Astrocyte (in vitro differentiated cells and primary cell): Measurements from ENCODE around the gene ACTR1A. TPM values are rescaled to one million over a fixed set of nuclear protein-coding genes. Genes with fewer than 3 reads are reported as not detected.

Experiments used
- DNase-seq: peaks from one replicate; pipeline ENCODE4 v3.0.0-alpha.2; 2010; ENCODE audit warnings: low read depth
- FAIRE-seq: peaks from 2 replicates; lab custom pipeline; 2011; peaks lifted over from hg19 to GRCh38; lab: Jason Lieb, UNC
- H2AFZ ChIP-seq: 2 replicates; pipeline ENCODE4 v1.6.0; 2012; ENCODE audit warnings: low read depth, low read length, inconsistent platforms
- H3K27ac ChIP-seq: 2 replicates; pipeline ENCODE4 v1.5.1; 2011; ENCODE audit warnings: low read depth, low read length, inconsistent platforms
- H3K27me3 ChIP-seq: 2 replicates; pipeline ENCODE4 v1.6.0; 2011; ENCODE audit warnings: low read length, inconsistent platforms; ENCODE audit not compliant: insufficient read depth
- H3K36me3 ChIP-seq: 2 replicates; pipeline ENCODE4 v1.5.1; 2011; ENCODE audit warnings: low read length, inconsistent platforms; ENCODE audit not compliant: insufficient read depth
- H3K4me1 ChIP-seq: 2 replicates; pipeline ENCODE4 v1.5.1; 2011; ENCODE audit warnings: low read length, inconsistent platforms; ENCODE audit not compliant: insufficient read depth
- H3K4me2 ChIP-seq: 2 replicates; pipeline ENCODE4 v1.6.0; 2012; ENCODE audit warnings: low read length, inconsistent platforms
- H3K4me3 ChIP-seq: 2 replicates; pipeline ENCODE4 v1.5.1; 2011; ENCODE audit warnings: low read depth, mild to moderate bottlenecking, low read length, inconsistent platforms; ENCODE audit not compliant: insufficient read depth
- H3K79me2 ChIP-seq: 2 replicates; pipeline ENCODE4 v1.6.0; 2012; ENCODE audit warnings: mild to moderate bottlenecking, low read length, inconsistent platforms; ENCODE audit not compliant: insufficient read depth
- H3K9ac ChIP-seq: 2 replicates; pipeline ENCODE4 v1.6.0; 2012; ENCODE audit warnings: mild to moderate bottlenecking, low read length, inconsistent platforms
- H3K9me3 ChIP-seq: 2 replicates; pipeline ENCODE4 v1.5.1; 2012; ENCODE audit warnings: low read depth, mild to moderate bottlenecking, low read length, inconsistent platforms; ENCODE audit not compliant: insufficient read depth
- H4K20me1 ChIP-seq: 2 replicates; pipeline ENCODE4 v1.6.0; 2012; ENCODE audit warnings: low read length, inconsistent platforms; ENCODE audit not compliant: insufficient read depth
- H3K27ac Mint-ChIP-seq: one replicate; pipeline ENCODE4 v1.8.0; 2021; ENCODE audit warnings: mild to moderate bottlenecking, mixed read lengths; ENCODE audit not compliant: unreplicated experiment
- H3K27me3 Mint-ChIP-seq: one replicate; pipeline ENCODE4 v1.8.0; 2021; ENCODE audit warnings: low read depth, mixed read lengths; ENCODE audit not compliant: unreplicated experiment
- H3K36me3 Mint-ChIP-seq: one replicate; pipeline ENCODE4 v1.8.0; 2021; ENCODE audit warnings: low read depth, mixed read lengths; ENCODE audit not compliant: unreplicated experiment
- H3K4me1 Mint-ChIP-seq: one replicate; pipeline ENCODE4 v1.8.0; 2021; ENCODE audit warnings: low read depth, mixed read lengths; ENCODE audit not compliant: unreplicated experiment
- H3K4me3 Mint-ChIP-seq: one replicate; pipeline ENCODE4 v1.8.0; 2021; ENCODE audit warnings: mild to moderate bottlenecking, moderate library complexity, mixed read lengths; ENCODE audit not compliant: unreplicated experiment
- H3K9me3 Mint-ChIP-seq: one replicate; pipeline ENCODE4 v1.8.0; 2021; ENCODE audit warnings: mild to moderate bottlenecking, mixed read lengths; ENCODE audit not compliant: unreplicated experiment
- EZH2 ChIP-seq: IDR thresholded peaks from 2 replicates; pipeline ENCODE4 v1.6.1; 2012; ENCODE audit warnings: mild to moderate bottlenecking, low read length, inconsistent platforms; ENCODE audit not compliant: insufficient read depth
- total RNA-seq: library from RNA; stranded (reverse); gene quantifications from 2 replicates; pipeline ENCODE4 v1.2.1, GENCODE V29; 2021
- TF ChIP-seq, protein P1 (sequence below): IDR thresholded peaks from 2 replicates; pipeline ENCODE4 v1.5.1; 2011; ENCODE audit warnings: low read depth, mild to moderate bottlenecking, inconsistent platforms, low read length, moderate library complexity; ENCODE audit not compliant: insufficient read depth

ACTR1A gene
- total RNA-seq, 1 donor from 2014 or later = 155 TPM

- no peaks in the 10 kb centered on the region for H3K9me3 Mint-ChIP-seq
- H3K4me3 Mint-ChIP-seq = no peak overlapping the region
- Histone ChIP-seq H4K20me1 (peaks cover 30% of the 10 kb centered on the region), H3K27me3 (no peaks in the 10 kb centered on the region), H3K79me2 (peaks cover 5% of the 10 kb centered on the region), H3K9ac (no peak overlapping the region), H3K4me3 (no peak overlapping the region), H3K4me2 (no peak overlapping the region), H3K4me1 (peaks cover 13% of the 10 kb centered on the region), H3K36me3 (no peaks in the 10 kb centered on the region), H3K9me3 (no peaks in the 10 kb centered on the region), H2AFZ (no peak overlapping the region), H3K27ac (no peak overlapping the region)
- no peaks in the 10 kb centered on the region for H3K27me3 Mint-ChIP-seq
- peaks cover 15% of the 10 kb centered on the region for H3K4me1 Mint-ChIP-seq
- no peak overlapping the region for H3K27ac Mint-ChIP-seq
- DNase-seq = no peak
- H3K36me3 Mint-ChIP-seq = peaks cover 14% of the 10 kb centered on the region
- TF ChIP-seq, protein P1, sequence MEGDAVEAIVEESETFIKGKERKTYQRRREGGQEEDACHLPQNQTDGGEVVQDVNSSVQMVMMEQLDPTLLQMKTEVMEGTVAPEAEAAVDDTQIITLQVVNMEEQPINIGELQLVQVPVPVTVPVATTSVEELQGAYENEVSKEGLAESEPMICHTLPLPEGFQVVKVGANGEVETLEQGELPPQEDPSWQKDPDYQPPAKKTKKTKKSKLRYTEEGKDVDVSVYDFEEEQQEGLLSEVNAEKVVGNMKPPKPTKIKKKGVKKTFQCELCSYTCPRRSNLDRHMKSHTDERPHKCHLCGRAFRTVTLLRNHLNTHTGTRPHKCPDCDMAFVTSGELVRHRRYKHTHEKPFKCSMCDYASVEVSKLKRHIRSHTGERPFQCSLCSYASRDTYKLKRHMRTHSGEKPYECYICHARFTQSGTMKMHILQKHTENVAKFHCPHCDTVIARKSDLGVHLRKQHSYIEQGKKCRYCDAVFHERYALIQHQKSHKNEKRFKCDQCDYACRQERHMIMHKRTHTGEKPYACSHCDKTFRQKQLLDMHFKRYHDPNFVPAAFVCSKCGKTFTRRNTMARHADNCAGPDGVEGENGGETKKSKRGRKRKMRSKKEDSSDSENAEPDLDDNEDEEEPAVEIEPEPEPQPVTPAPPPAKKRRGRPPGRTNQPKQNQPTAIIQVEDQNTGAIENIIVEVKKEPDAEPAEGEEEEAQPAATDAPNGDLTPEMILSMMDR = no peak
- TF ChIP-seq EZH2 = no peak
- no peak for FAIRE-seq
Measured at GRCh38 chr10:102527546-102527945, 25.0 kb upstream of the ACTR1A start.

DNA sequence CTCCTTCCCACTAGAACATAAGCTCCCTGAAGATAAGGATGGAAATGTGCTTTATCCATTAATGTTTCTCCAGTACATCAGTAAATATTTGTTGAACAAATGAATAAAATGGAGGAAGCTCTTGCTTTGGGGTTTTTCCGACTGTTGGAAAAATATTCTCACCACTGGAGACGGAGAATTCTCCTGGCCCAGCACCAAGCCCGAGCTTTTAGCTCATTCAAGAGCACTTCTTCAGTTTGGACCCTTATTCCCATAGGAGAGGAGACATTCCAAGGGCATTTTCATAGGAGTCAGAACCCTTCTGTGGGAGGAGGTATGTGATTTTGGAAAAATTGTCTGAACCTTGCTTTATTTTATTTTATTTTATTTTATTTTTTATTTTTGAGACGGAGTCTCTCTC is 22.2 kb upstream of the ACTR1A start:
- H3K27me3 Mint-ChIP-seq = no peaks in the 10 kb centered on the region
- H3K36me3 Mint-ChIP-seq = peaks cover 13% of the 10 kb centered on the region
- Histone ChIP-seq H4K20me1 (peaks cover 38% of the 10 kb centered on the region), H3K9me3 (no peaks in the 10 kb centered on the region), H3K27me3 (no peaks in the 10 kb centered on the region), H3K4me2 (no peak overlapping the region), H3K4me3 (no peak overlapping the region), H3K36me3 (no peaks in the 10 kb centered on the region), H3K27ac (no peak overlapping the region), H3K9ac (no peak overlapping the region), H3K79me2 (peaks cover 8% of the 10 kb centered on the region), H2AFZ (no peak overlapping the region), H3K4me1 (peaks cover 13% of the 10 kb centered on the region)
- FAIRE-seq = no peak
- H3K4me1 Mint-ChIP-seq = peaks cover 19% of the 10 kb centered on the region
- no peak for DNase-seq
- TF ChIP-seq EZH2 = no peak
- TF ChIP-seq, protein P1 = no peak
- no peak overlapping the region for H3K4me3 Mint-ChIP-seq
- no peak overlapping the region for H3K27ac Mint-ChIP-seq
- no peaks in the 10 kb centered on the region for H3K9me3 Mint-ChIP-seq

- Histone ChIP-seq H2AFZ (no peak overlapping the region), H3K9ac (peak overlapping the region; percentile 5), H3K27me3 (no peaks in the 10 kb centered on the region), H3K4me2 (peak overlapping the region; percentile 43), H4K20me1 (peaks cover 38% of the 10 kb centered on the region), H3K4me1 (peaks cover 13% of the 10 kb centered on the region), H3K27ac (no peak overlapping the region), H3K4me3 (no peak overlapping the region), H3K79me2 (peaks cover 8% of the 10 kb centered on the region), H3K9me3 (no peaks in the 10 kb centered on the region), H3K36me3 (no peaks in the 10 kb centered on the region)
- Mint-ChIP-seq H3K9me3 (no peaks in the 10 kb centered on the region), H3K27me3 (no peaks in the 10 kb centered on the region), H3K4me1 (peaks cover 18% of the 10 kb centered on the region), H3K27ac (peak overlapping the region; percentile 78), H3K4me3 (peak overlapping the region; percentile 50), H3K36me3 (peaks cover 13% of the 10 kb centered on the region)
- no peak for TF ChIP-seq EZH2
- TF ChIP-seq, protein P1 = no peak
- FAIRE-seq (no peak), DNase-seq (peak; percentile 85)
Measured at GRCh38 chr10:102523250-102524029, 20.9 kb upstream of the ACTR1A start.
